H9 (cell line): ENCODE results near the gene KCTD12. TPM values are rescaled to one million over a fixed set of nuclear protein-coding genes. Genes with fewer than 3 reads are reported as not detected.
A peak's percentile ranks its signal among the peaks of the same experiment; 100 is the strongest.

ENCODE experiments used
- DNase-seq: peaks from one replicate; pipeline ENCODE4 v3.0.0-alpha.2; 2017
- H2AFZ ChIP-seq: one replicate; pipeline ENCODE4 v1.6.1; 2013; ENCODE audit warnings: mild to moderate bottlenecking, low read length, control low read depth, moderate library complexity
- H2AK5ac ChIP-seq: 2 replicates; pipeline ENCODE4 v1.6.1; 2013; ENCODE audit warnings: low read length, control low read depth, mixed read lengths; ENCODE audit not compliant: insufficient read length
- H2BK120ac ChIP-seq: one replicate; pipeline ENCODE4 v1.6.1; 2013; ENCODE audit warnings: low read depth, mild to moderate bottlenecking, low read length, control low read depth, inconsistent platforms; ENCODE audit not compliant: poor library complexity, severe bottlenecking
- H2BK12ac ChIP-seq: 2 replicates; pipeline ENCODE4 v1.6.1; 2013; ENCODE audit warnings: low read length, control low read depth, mixed read lengths, low read depth; ENCODE audit not compliant: insufficient read length
- H2BK15ac ChIP-seq: 2 replicates; pipeline ENCODE4 v1.6.1; 2013; ENCODE audit warnings: low read depth, low read length, control low read depth
- H2BK20ac ChIP-seq: one replicate; pipeline ENCODE4 v1.6.1; 2013; ENCODE audit warnings: low read depth, mild to moderate bottlenecking, low read length, control low read depth, inconsistent platforms; ENCODE audit not compliant: poor library complexity, severe bottlenecking
- H2BK5ac ChIP-seq: 2 replicates; pipeline ENCODE4 v1.6.1; 2013; ENCODE audit warnings: low read length, control low read depth, mixed read lengths; ENCODE audit not compliant: insufficient read length
- H3K14ac ChIP-seq: 2 replicates; pipeline ENCODE4 v1.6.1; 2013; ENCODE audit warnings: low read length, control low read depth; ENCODE audit not compliant: insufficient read depth
- H3K18ac ChIP-seq: 2 replicates; pipeline ENCODE4 v1.6.1; 2013; ENCODE audit warnings: low read depth, mild to moderate bottlenecking, mixed read lengths, low read length, control low read depth; ENCODE audit not compliant: insufficient read length
- H3K23ac ChIP-seq: 2 replicates; pipeline ENCODE4 v1.6.1; 2013; ENCODE audit warnings: low read length, control low read depth, mixed read lengths, low read depth; ENCODE audit not compliant: insufficient read length
- H3K23me2 ChIP-seq: 2 replicates; pipeline ENCODE4 v1.6.1; 2013; ENCODE audit warnings: low read depth, mild to moderate bottlenecking, mixed read lengths, low read length, control low read depth; ENCODE audit not compliant: insufficient read length, poor library complexity, severe bottlenecking
- H3K27ac ChIP-seq: 2 replicates; pipeline ENCODE4 v1.5.1; 2013; ENCODE audit warnings: low read length, control low read depth, mixed read lengths, low read depth; ENCODE audit not compliant: insufficient read length
- H3K27me3 ChIP-seq: 2 replicates; pipeline ENCODE4 v1.6.1; 2013; ENCODE audit warnings: low read length, control low read depth, inconsistent platforms; ENCODE audit not compliant: insufficient read depth
- H3K4ac ChIP-seq: 2 replicates; pipeline ENCODE4 v1.6.1; 2013; ENCODE audit warnings: low read depth, mild to moderate bottlenecking, control low read depth, inconsistent platforms, low read length, moderate library complexity
- H3K4me1 ChIP-seq: 2 replicates; pipeline ENCODE4 v1.6.1; 2013; ENCODE audit warnings: low read length, control low read depth, inconsistent platforms; ENCODE audit not compliant: insufficient read depth
- H3K4me2 ChIP-seq: 2 replicates; pipeline ENCODE4 v1.6.1; 2013; ENCODE audit warnings: low read length, control low read depth, mixed read lengths; ENCODE audit not compliant: insufficient read length, insufficient read depth
- H3K56ac ChIP-seq: 2 replicates; pipeline ENCODE4 v1.6.1; 2013; ENCODE audit warnings: low read depth, mild to moderate bottlenecking, mixed read lengths, low read length, control low read depth; ENCODE audit not compliant: insufficient read length
- H3K79me1 ChIP-seq: 2 replicates; pipeline ENCODE4 v1.6.1; 2013; ENCODE audit warnings: low read depth, mild to moderate bottlenecking, moderate library complexity, low read length, control low read depth, inconsistent platforms; ENCODE audit not compliant: insufficient read depth, poor library complexity, severe bottlenecking
- H3K79me2 ChIP-seq: 2 replicates; pipeline ENCODE4 v1.6.1; 2013; ENCODE audit warnings: low read length, control low read depth, inconsistent platforms; ENCODE audit not compliant: insufficient read depth
- H3K9ac ChIP-seq: 2 replicates; pipeline ENCODE4 v1.6.1; 2013; ENCODE audit warnings: low read length, control low read depth, mixed read lengths; ENCODE audit not compliant: insufficient read length; ENCODE audit errors: extremely low read depth
- H3K9me3 ChIP-seq: one replicate; pipeline ENCODE4 v1.6.1; 2013; ENCODE audit warnings: low read depth, low read length, inconsistent platforms; ENCODE audit not compliant: control insufficient read depth
- H3T11ph ChIP-seq: one replicate; pipeline ENCODE4 v1.6.1; 2013; ENCODE audit warnings: mild to moderate bottlenecking, low read length, control low read depth, inconsistent platforms
- H4K20me1 ChIP-seq: one replicate; pipeline ENCODE4 v1.6.1; 2013; ENCODE audit not compliant: control insufficient read depth, insufficient read length, insufficient read depth
- H4K5ac ChIP-seq: 2 replicates; pipeline ENCODE4 v1.6.1; 2013; ENCODE audit warnings: low read depth, mild to moderate bottlenecking, mixed read lengths, low read length, control low read depth; ENCODE audit not compliant: insufficient read length
- H4K8ac ChIP-seq: replicated peaks from 2 replicates; pipeline ENCODE4 v1.6.1; 2013; ENCODE audit warnings: low read length, control low read depth, mixed read lengths, low read depth; ENCODE audit not compliant: insufficient read length
- H4K91ac ChIP-seq: 2 replicates; pipeline ENCODE4 v1.6.1; 2013; ENCODE audit warnings: low read depth, mild to moderate bottlenecking, moderate library complexity, mixed read lengths, low read length, control low read depth; ENCODE audit not compliant: insufficient read length
- H3K27ac Mint-ChIP-seq, 3 experiments: 2 replicates in 2 of 3; 3 replicates in 1 of 3; pipeline ENCODE4 v1.8.0; 2020 to 2021; ENCODE audit warnings: mixed read lengths in 3 of 3, mild to moderate bottlenecking in 1 of 3, moderate library complexity in 1 of 3
- H3K27me3 Mint-ChIP-seq: 2 replicates; pipeline ENCODE4 v1.8.0; 2021; ENCODE audit warnings: low read depth, mild to moderate bottlenecking, moderate library complexity, mixed read lengths
- H3K36me3 Mint-ChIP-seq, 3 experiments: 2 replicates in 2 of 3; 3 replicates in 1 of 3; pipeline ENCODE4 v1.8.0; 2020 to 2021; ENCODE audit warnings: low read depth in 3 of 3, mixed read lengths in 3 of 3; ENCODE audit not compliant: insufficient read depth in 1 of 3
- H3K4me1 Mint-ChIP-seq, 2 experiments: 2 replicates each; pipeline ENCODE4 v1.8.0; 2020; ENCODE audit warnings: mixed read lengths in 2 of 2
- H3K4me3 Mint-ChIP-seq, 2 experiments: 2 replicates in 1 of 2; 3 replicates in 1 of 2; pipeline ENCODE4 v1.8.0; 2020 to 2021; ENCODE audit warnings: mild to moderate bottlenecking in 2 of 2, mixed read lengths in 2 of 2, moderate library complexity in 1 of 2
- H3K9me3 Mint-ChIP-seq, 2 experiments: 2 replicates in 1 of 2; 3 replicates in 1 of 2; pipeline ENCODE4 v1.8.0; 2020; ENCODE audit warnings: mild to moderate bottlenecking in 2 of 2, mixed read lengths in 2 of 2, moderate library complexity in 1 of 2
- CTCF ChIP-seq: fragments of 200-600 bp; sonication (generic); conservative IDR thresholded peaks from 3 replicates; pipeline ENCODE4 v1.8.0; 2021; ENCODE audit warnings: antibody characterized with exemption, mild to moderate bottlenecking
- WGBS: extraction: QIAGEN DNeasy Blood & Tissue Kit; methylation state at CpG from one replicate; pipeline ENCODE4 v1.1.7; 2013; ENCODE audit warnings: missing lambda C conversion rate, low lambda C conversion rate, mixed read lengths; ENCODE audit not compliant: insufficient read length; ENCODE audit errors: extremely low coverage; 5-methylcytosine and 5-hydroxymethylcytosine counted together
- long read RNA-seq: library from polyadenylated mRNA; unstranded; transcript quantifications from one replicate; pipeline ENCODE4 v2.0.0, GENCODE V29; 2020
- total RNA-seq: library from RNA; stranded (reverse); gene quantifications from 2 replicates; pipeline ENCODE4 v1.2.1, GENCODE V29; 2021

The KCTD12 gene
- 3.4 and 3.8 TPM in 2 replicates for total RNA-seq
- long read RNA-seq: 0 reads

GRCh38 chr13:76886292-76887075 lies at the start of gene KCTD12:
TSS of gene KCTD12 (minus strand) at chr13:76886405. CDS start at chr13:76886148, 257 bp downstream.
- Histone ChIP-seq H3K79me2 (no peaks in the 10 kb centered on the region), H2BK5ac (no peak within 1 kb of the TSS), H3T11ph (no peak within 1 kb of the TSS), H3K56ac (no peak within 1 kb of the TSS), H2AFZ (no peak within 1 kb of the TSS), H2AK5ac (no peak within 1 kb of the TSS), H4K5ac (no peak within 1 kb of the TSS), H3K18ac (peak within 1 kb of the TSS; percentile 59), H3K9ac (no peak within 1 kb of the TSS), H4K8ac (no peak within 1 kb of the TSS), H2BK20ac (no peak within 1 kb of the TSS), H4K91ac (no peak within 1 kb of the TSS), H3K27ac (no peak within 1 kb of the TSS), H3K4me1 (no peaks in the 10 kb centered on the region), H2BK120ac (no peak within 1 kb of the TSS), H4K20me1 (no peaks in the 10 kb centered on the region), H3K4ac (no peak within 1 kb of the TSS), H3K9me3 (no peaks in the 10 kb centered on the region), H3K79me1 (no peaks in the 10 kb centered on the region), H3K23me2 (peaks cover 21% of the 10 kb centered on the region), H3K4me2 (peak within 1 kb of the TSS; percentile 73), H3K14ac (peak within 1 kb of the TSS; percentile 52; the same call in 1 of the 2 replicates), H3K27me3 (peaks cover 28% of the 10 kb centered on the region; the same call in 1 of the 2 replicates), H3K23ac (no peak within 1 kb of the TSS), H2BK12ac (no peak within 1 kb of the TSS), H2BK15ac (no peak within 1 kb of the TSS)
- H3K27me3 Mint-ChIP-seq: peaks cover 68% of the 10 kb centered on the region
- TF ChIP-seq CTCF: peak; percentile 41; the same call in 2 of the 3 replicates
- DNase-seq: peak; percentile 73
- peak within 1 kb of the TSS; percentile 76 to 86 for H3K4me3 Mint-ChIP-seq
- WGBS: no CpG with 5 or more reads among the region's 83 CpGs
- peaks cover 19 to 21% of the 10 kb centered on the region in 2 experiments for H3K4me1 Mint-ChIP-seq
- peaks cover 0 to 3% of the 10 kb centered on the region in 2 experiments; a peak in 1 of 5 replicates for H3K9me3 Mint-ChIP-seq
- H3K27ac Mint-ChIP-seq: peak within 1 kb of the TSS in 1 of 3 experiments; percentile 67; a peak in 1 of 7 replicates
- H3K36me3 Mint-ChIP-seq: peaks cover 0 to 2% (median 0%) of the 10 kb centered on the region in 3 experiments; a peak in 2 of 7 replicates
